Peyer's patch (tissue), 4 donors: ENCODE results near the gene SMYD3.

Experiments used
- POLR2A ChIP-seq, 2 donors: fragments of 450-650 bp; IDR thresholded peaks; one replicate each; pipeline ENCODE4 v1.5.1; 2017; ENCODE audit warnings: antibody characterized with exemption in 2 of 2, mild to moderate bottlenecking in 2 of 2, moderate library complexity in 2 of 2
- TF ChIP-seq, protein P1 (sequence below), 6 experiments: fragments of 450-650 bp in 4 of 6; fragments of 200-600 bp in 2 of 6; sonication (generic) in 1 of 6; IDR thresholded peaks; one replicate each; pipeline ENCODE4 v1.5.1; 2017 to 2019; ENCODE audit warnings: antibody characterized with exemption in 6 of 6, mild to moderate bottlenecking in 3 of 6, moderate library complexity in 1 of 6

DNA sequence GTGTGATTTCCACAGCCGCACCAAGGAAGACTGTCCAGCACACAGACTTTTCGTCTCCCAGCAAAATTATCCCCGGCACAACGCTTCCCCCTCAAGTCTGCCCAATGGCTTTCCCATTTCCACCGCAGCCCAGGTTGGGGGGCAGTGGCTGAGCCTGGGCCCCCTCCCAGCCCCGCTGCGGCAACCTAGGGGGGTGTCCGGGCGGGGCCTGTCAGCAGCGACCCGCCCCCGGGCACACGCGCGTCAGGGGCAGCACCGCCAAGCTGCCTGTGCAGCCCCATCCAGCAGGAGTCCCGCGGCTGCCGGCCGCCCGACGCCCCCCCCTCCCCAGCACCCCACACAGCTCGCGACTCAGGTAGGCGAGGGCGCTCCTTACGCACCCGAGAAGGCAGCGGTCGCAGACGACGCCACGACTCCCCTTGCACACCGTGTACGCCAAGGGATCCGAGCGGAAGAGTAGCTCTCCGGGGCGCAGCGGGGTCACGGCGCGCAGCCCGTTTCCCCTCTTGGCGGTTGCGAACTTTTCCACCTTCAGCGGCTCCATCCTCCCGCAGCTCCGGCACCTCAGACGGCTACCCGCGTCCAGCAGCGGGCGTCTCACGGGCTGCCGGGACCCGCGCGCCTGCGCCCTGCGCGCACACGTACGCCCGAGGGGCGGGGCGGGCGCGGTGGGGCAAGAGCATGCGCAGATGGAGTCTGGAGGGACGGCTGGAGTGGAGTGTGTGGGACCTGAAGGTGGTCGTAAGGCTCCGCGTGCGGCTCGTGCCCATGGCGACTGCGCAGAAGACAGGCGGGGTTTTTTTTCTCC, at the start of gene SMYD3:
- TF ChIP-seq, protein P1, sequence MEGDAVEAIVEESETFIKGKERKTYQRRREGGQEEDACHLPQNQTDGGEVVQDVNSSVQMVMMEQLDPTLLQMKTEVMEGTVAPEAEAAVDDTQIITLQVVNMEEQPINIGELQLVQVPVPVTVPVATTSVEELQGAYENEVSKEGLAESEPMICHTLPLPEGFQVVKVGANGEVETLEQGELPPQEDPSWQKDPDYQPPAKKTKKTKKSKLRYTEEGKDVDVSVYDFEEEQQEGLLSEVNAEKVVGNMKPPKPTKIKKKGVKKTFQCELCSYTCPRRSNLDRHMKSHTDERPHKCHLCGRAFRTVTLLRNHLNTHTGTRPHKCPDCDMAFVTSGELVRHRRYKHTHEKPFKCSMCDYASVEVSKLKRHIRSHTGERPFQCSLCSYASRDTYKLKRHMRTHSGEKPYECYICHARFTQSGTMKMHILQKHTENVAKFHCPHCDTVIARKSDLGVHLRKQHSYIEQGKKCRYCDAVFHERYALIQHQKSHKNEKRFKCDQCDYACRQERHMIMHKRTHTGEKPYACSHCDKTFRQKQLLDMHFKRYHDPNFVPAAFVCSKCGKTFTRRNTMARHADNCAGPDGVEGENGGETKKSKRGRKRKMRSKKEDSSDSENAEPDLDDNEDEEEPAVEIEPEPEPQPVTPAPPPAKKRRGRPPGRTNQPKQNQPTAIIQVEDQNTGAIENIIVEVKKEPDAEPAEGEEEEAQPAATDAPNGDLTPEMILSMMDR (IDR thresholded peaks at IDR 0.05) = peak in 2 of 6 experiments; percentile 12 to 14
- peak; percentile 16 to 40 for TF ChIP-seq POLR2A (IDR thresholded peaks at IDR 0.05)
